ENCODE results near the gene KCNQ1.

DNA sequence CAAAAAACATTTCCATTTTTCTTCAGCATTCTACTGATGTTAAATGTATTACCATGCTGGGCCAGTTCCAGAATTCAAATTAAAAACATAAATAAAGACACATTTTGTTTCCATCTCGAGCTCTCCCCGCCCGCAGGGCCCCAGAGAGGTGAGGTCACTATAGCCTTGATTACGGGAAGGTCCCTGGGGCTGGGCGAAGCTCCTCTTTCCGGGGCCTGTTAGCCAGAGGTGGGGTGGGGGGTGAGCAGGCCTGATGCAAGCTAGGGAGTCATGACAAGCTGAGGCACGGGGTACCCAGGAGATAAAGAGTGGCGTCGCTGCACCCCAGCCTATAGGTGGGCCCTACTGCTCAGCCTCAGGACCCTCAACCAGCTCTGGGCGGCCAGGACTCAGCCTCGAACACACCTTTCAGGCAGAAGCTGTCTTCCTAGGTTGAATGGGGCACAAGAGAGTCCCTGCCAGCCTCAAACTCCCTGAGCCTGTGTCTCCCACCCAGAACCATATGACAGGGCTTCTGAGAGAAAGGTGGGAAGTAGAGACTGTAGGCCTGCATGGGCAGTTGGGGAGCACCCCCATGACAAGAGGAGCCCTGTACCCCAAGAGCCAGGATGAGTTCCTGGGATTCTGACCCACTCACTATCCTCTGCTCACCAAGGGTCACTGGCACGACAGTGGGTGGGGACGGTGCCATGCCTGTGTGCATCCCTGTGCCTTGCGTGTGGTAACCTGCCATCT is 220.2 kb downstream of the KCNQ1 start:
- TF ChIP-seq CTCF (IDR thresholded peaks at IDR 0.05; ENCODE audit: borderline replicate concordance, extremely low read depth, low read length, poor library complexity, severe bottlenecking) = no peak
- no peak for TF ChIP-seq EZH2 (IDR thresholded peaks at IDR 0.05; ENCODE audit: borderline replicate concordance, low read depth, low read length, severe bottlenecking)
